GM12878 (cell line): ENCODE data around the gene TSPYL2.

ENCODE experiments used
- CBFB ChIP-seq: IDR thresholded peaks from 2 replicates; pipeline ENCODE4 v1.6.1; 2016; ENCODE audit warnings: antibody characterized with exemption, low read depth
- CEBPZ ChIP-seq: fragments of 150-350 bp; IDR thresholded peaks from 2 replicates; pipeline ENCODE4 v1.6.1; 2016; ENCODE audit warnings: low read depth, low read length
- CHD1 ChIP-seq: IDR thresholded peaks from 2 replicates; pipeline ENCODE4 v1.6.1; 2012; ENCODE audit warnings: low read depth, low read length, improper control_type of control experiment
- CTCF ChIP-seq, 3 experiments: IDR thresholded peaks in 2 of 3; conservative IDR thresholded peaks in 1 of 3; 2 replicates each; pipeline ENCODE4 v1.5.1; 2011; ENCODE audit warnings: low read depth in 3 of 3, low read length in 3 of 3, mild to moderate bottlenecking in 3 of 3, control low read depth in 2 of 3, moderate library complexity in 2 of 3, inconsistent platforms in 1 of 3, mixed read lengths in 1 of 3; ENCODE audit not compliant: control insufficient read depth in 2 of 3, insufficient read depth in 1 of 3; ENCODE audit errors: extremely low read depth in 1 of 3
- HDAC2 ChIP-seq: fragments of 200-600 bp; sonication (generic); IDR thresholded peaks from 2 replicates; pipeline ENCODE4 v1.6.1; 2017
- LARP7 ChIP-seq: fragments of 450-650 bp; IDR thresholded peaks from 2 replicates; pipeline ENCODE4 v1.6.1; 2017; ENCODE audit warnings: mild to moderate bottlenecking
- MLLT1 ChIP-seq: fragments of 450-650 bp; IDR thresholded peaks from 2 replicates; pipeline ENCODE4 v1.6.1; 2016; ENCODE audit warnings: mild to moderate bottlenecking
- MYC ChIP-seq: IDR thresholded peaks from 2 replicates; pipeline ENCODE4 v1.6.1; 2011; ENCODE audit warnings: mild to moderate bottlenecking, low read length, moderate library complexity, inconsistent platforms; ENCODE audit not compliant: insufficient read depth, insufficient replicate concordance, insufficient read length, severe bottlenecking
- TF ChIP-seq, protein P1 (sequence below): fragments of 450-650 bp; formaldehyde crosslinking; IDR thresholded peaks from 2 replicates; pipeline ENCODE4 v1.5.0; 2022; ENCODE audit warnings: mild to moderate bottlenecking, missing genetic modification characterization
- TF ChIP-seq, protein P2 (sequence below): IDR thresholded peaks from 2 replicates; pipeline ENCODE4 v1.6.1; 2011; ENCODE audit warnings: borderline replicate concordance, low read depth, mild to moderate bottlenecking, moderate library complexity, mixed read lengths, low read length; ENCODE audit not compliant: insufficient read depth; ENCODE audit errors: extremely low read length

DNA sequence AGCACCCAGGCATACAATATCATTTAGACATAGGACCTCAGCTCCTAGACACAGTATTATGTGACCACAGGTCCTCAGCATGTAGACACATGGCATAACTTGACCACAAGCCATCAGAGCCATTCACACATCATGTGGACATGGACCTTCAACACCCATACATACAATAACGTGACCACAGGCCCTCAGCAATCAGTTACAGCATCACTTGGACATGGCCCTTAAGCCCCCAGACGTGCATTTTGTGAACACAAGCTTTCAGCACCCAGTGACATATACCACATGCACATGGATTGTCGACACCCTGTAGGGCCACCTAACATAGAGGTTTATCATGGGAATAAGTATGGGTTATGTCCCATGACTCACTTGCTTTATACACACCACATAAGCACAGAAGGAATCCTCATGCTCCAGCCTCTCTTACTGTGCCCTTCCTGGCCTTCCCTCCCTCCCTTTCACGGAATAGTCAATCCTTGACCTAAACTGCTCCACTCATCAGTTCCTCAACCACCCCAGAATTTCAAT is 1.9 kb downstream of the TSPYL2 start:
- TF ChIP-seq CTCF (IDR thresholded peaks at IDR 0.05 in 2 of 3, conservative IDR thresholded peaks at IDR 0.05 in 1 of 3; ENCODE audit: control insufficient read depth in 2 of 3, extremely low read depth in 1 of 3, insufficient read depth in 1 of 3, low read depth in 3 of 3, low read length in 3 of 3) (no peak), MYC (no peak), LARP7 (no peak), HDAC2 (no peak), CHD1 (no peak), MLLT1 (no peak), CEBPZ (no peak), CBFB (no peak)
- TF ChIP-seq, protein P1, sequence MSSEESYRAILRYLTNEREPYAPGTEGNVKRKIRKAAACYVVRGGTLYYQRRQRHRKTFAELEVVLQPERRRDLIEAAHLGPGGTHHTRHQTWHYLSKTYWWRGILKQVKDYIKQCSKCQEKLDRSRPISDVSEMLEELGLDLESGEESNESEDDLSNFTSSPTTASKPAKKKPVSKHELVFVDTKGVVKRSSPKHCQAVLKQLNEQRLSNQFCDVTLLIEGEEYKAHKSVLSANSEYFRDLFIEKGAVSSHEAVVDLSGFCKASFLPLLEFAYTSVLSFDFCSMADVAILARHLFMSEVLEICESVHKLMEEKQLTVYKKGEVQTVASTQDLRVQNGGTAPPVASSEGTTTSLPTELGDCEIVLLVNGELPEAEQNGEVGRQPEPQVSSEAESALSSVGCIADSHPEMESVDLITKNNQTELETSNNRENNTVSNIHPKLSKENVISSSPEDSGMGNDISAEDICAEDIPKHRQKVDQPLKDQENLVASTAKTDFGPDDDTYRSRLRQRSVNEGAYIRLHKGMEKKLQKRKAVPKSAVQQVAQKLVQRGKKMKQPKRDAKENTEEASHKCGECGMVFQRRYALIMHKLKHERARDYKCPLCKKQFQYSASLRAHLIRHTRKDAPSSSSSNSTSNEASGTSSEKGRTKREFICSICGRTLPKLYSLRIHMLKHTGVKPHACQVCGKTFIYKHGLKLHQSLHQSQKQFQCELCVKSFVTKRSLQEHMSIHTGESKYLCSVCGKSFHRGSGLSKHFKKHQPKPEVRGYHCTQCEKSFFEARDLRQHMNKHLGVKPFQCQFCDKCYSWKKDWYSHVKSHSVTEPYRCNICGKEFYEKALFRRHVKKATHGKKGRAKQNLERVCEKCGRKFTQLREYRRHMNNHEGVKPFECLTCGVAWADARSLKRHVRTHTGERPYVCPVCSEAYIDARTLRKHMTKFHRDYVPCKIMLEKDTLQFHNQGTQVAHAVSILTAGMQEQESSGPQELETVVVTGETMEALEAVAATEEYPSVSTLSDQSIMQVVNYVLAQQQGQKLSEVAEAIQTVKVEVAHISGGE (CRISPR knock-in tag): no peak
- TF ChIP-seq, protein P2, sequence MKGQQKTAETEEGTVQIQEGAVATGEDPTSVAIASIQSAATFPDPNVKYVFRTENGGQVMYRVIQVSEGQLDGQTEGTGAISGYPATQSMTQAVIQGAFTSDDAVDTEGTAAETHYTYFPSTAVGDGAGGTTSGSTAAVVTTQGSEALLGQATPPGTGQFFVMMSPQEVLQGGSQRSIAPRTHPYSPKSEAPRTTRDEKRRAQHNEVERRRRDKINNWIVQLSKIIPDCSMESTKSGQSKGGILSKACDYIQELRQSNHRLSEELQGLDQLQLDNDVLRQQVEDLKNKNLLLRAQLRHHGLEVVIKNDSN: no peak
